Left lung (tissue), 10 donors: ENCODE results near the gene GHDC. TPM values are rescaled to one million over a fixed set of nuclear protein-coding genes. Genes with fewer than 3 reads are reported as not detected.
"Not testable (repeated sequence)": the region's sequence is repeated elsewhere in the genome, so short reads cannot be mapped to it uniquely, and the experiment has no call there.

Experiments used
- ATAC-seq: fragments of 200-7000 bp; cut with Tn5 transposase; one replicate; pipeline ENCODE4 v1.9.1; 2020; ENCODE audit warnings: moderate library complexity
- DNase-seq, 4 donors: peaks; one replicate each; pipeline ENCODE4 v3.0.0-alpha.2; 2013 to 2020
- H3K27ac ChIP-seq, 2 donors: fragments of 200-600 bp; sonication (generic) in 1 of 2; one replicate each; pipeline versions ENCODE4 v1.5.0 to v1.8.0; 2020 to 2021
- H3K27me3 ChIP-seq, 2 donors: fragments of 200-600 bp; sonication (generic) in 1 of 2; one replicate each; pipeline versions ENCODE4 v1.5.0 to v1.8.0; 2020 to 2021
- H3K36me3 ChIP-seq, 2 donors: fragments of 200-600 bp; sonication (generic) in 1 of 2; one replicate each; pipeline versions ENCODE4 v1.5.0 to v1.8.0; 2020 to 2021
- H3K4me1 ChIP-seq, 2 donors: fragments of 200-600 bp; one replicate each; pipeline ENCODE4 v1.8.0; 2021
- H3K4me3 ChIP-seq, 2 donors: fragments of 200-600 bp; sonication (generic) in 1 of 2; one replicate each; pipeline versions ENCODE4 v1.5.0 to v1.8.0; 2020 to 2021; ENCODE audit warnings: mild to moderate bottlenecking in 1 of 2
- H3K9me3 ChIP-seq, 2 donors: fragments of 200-600 bp; sonication (generic) in 1 of 2; one replicate each; pipeline versions ENCODE4 v1.5.0 to v1.8.0; 2020 to 2021
- intact Hi-C, 2 donors: fragments of 100-400 bp; cut with DNase I; formaldehyde crosslinking; loops; one replicate each; pipeline versions ENCODE4 v1.11.2 to v1.14.2; 2022
- polyA plus RNA-seq, 6 donors: library from polyadenylated mRNA; unstranded; fragments of 120-200 nt; gene quantifications; one replicate each; pipeline ENCODE4 v1.2.1, GENCODE V29; 2013; ENCODE audit not compliant: insufficient read length in 6 of 6
- total RNA-seq, 2 donors: library from RNA; stranded (reverse); fragmentation: NEBNext Ultra II Directional; extraction: Animal tissue kit (Norgen Biotek cat#: 25700); gene quantifications; one replicate each; pipeline ENCODE4 v1.2.1, GENCODE V29; 2021
- TF ChIP-seq, protein P1 (sequence below), 2 donors: fragments of 200-600 bp; sonication (generic) in 1 of 2; IDR thresholded peaks; one replicate each; pipeline versions ENCODE4 v1.5.0 to v1.8.0; 2021; ENCODE audit warnings: antibody characterized with exemption in 2 of 2
- donor health status: DM: no; HTN: yes; CAD: no.
- donor health status: DM: no; HTN: no; CAD: no.

GHDC gene
- total and polyA plus RNA-seq, 8 donors: 16.0 to 25.8 (median 18.8) TPM

DNA sequence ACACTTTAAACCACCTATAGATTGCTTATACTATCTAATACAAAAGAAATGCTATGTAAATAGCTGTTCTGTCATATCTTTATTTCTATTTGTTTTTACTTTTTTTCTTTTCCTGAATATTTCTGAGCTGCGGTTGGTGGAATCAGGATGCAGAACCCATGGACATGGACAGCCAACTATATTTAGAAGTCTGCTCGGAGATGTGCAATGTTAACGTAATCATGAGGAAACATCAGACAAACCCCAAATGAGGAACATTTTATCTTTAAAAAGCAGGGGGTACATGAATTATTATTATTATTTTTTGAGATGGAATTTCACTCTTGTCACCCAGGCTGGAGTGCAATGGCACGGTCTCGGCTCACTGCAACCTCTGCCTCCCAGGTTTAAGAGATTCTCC, 31.4 kb upstream of the GHDC start:
- no peak overlapping the region for H3K4me3 ChIP-seq
- H3K27me3 ChIP-seq: no peaks in the 10 kb centered on the region
- intact Hi-C loops: no loop called here
- ATAC-seq (no peak), DNase-seq (no peak)
- H3K36me3 ChIP-seq: peaks cover 0 to 44% of the 10 kb centered on the region in 2 donors
- H3K4me1 ChIP-seq: peaks cover 0 to 34% of the 10 kb centered on the region in 2 donors
- H3K9me3 ChIP-seq: no peaks in the 10 kb centered on the region
- TF ChIP-seq, protein P1, sequence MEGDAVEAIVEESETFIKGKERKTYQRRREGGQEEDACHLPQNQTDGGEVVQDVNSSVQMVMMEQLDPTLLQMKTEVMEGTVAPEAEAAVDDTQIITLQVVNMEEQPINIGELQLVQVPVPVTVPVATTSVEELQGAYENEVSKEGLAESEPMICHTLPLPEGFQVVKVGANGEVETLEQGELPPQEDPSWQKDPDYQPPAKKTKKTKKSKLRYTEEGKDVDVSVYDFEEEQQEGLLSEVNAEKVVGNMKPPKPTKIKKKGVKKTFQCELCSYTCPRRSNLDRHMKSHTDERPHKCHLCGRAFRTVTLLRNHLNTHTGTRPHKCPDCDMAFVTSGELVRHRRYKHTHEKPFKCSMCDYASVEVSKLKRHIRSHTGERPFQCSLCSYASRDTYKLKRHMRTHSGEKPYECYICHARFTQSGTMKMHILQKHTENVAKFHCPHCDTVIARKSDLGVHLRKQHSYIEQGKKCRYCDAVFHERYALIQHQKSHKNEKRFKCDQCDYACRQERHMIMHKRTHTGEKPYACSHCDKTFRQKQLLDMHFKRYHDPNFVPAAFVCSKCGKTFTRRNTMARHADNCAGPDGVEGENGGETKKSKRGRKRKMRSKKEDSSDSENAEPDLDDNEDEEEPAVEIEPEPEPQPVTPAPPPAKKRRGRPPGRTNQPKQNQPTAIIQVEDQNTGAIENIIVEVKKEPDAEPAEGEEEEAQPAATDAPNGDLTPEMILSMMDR (IDR thresholded peaks at IDR 0.05): no peak
- H3K27ac ChIP-seq: peak overlapping the region in 1 of 2 donors; percentile 23

DNA sequence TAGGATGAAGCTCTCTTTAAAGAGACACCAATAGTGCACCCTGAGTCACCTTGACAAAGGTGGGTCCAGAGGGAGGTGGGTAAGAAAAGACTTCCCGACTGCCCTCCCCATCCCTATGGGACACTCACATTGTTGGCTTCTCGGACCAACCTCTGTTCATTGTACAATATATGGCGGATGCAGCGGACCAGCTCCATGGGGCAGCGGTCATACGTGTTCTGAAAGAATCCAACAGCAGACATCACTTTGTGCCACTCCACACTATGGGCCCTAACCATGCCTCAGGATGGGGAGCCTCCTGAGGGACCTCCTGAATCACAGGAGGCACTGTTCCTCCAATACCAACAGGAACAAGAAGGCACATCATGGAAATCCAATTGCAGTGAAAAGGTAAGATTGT, 30.4 kb upstream of the GHDC start:
- peaks cover 0 to 51% of the 10 kb centered on the region in 2 donors for H3K36me3 ChIP-seq
- TF ChIP-seq, protein P1 (IDR thresholded peaks at IDR 0.05): no peak
- ATAC-seq: no peak
- H3K27ac ChIP-seq: no peak overlapping the region
- no peak overlapping the region for H3K4me3 ChIP-seq
- intact Hi-C loops: no loop called here
- H3K9me3 ChIP-seq: no peaks in the 10 kb centered on the region
- DNase-seq: no peak
- H3K4me1 ChIP-seq: peaks cover 0 to 34% of the 10 kb centered on the region in 2 donors
- no peaks in the 10 kb centered on the region for H3K27me3 ChIP-seq

DNA sequence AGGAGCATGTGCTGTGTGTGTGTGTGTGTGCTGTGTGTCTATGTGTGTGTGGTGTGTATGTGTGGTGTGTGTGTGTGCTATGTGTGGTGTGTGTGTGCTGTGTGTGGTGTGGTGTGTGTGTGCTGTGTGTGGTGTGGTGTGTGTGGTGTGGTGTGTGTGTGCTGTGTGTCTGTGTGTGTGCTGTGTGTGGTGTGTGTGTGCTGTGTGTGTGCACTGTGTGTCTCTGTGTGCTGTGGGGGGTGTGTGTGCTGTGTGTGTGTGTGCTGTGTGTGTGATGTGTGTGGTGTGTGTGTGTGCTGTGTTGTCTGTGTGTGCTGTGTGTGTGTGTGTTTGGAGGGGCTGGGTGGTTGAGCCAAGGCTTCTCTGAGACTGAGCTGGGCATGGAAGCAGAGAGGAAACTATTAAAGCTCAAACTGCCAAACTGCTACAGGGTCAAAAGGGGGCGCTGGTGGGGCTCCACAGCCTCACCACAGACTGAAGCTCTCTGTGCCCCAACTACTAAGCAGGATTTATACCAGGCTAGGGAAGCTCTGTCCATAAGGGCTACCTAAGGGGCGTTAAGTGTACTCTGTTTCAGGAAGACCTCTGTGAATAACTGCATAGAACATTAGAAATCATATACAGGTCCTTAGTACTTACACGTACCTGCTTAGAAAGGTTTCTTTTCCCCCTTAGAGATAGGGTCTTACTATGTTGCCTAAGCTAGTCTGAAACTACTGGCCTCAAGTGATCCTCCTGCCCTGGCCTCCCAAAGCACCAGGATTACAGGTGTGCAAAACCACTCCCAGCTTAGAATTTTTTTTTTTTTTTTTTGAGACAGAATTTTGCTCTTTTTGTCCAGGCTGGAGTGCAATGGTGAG, 27.8 kb upstream of the GHDC start:
- Histone ChIP-seq H3K4me1 (peaks cover 0 to 13% of the 10 kb centered on the region in 2 donors), H3K27ac (no peak overlapping the region), H3K9me3 (no peaks in the 10 kb centered on the region), H3K27me3 (no peaks in the 10 kb centered on the region), H3K4me3 (no peak overlapping the region), H3K36me3 (peaks cover 0 to 68% of the 10 kb centered on the region in 2 donors)
- intact Hi-C loops: no loop called here
- ATAC-seq: peak; percentile 90
- DNase-seq: peak in 1 of 4 donors; percentile 40
- TF ChIP-seq, protein P1 (IDR thresholded peaks at IDR 0.05): peak; percentile 30 to 53

DNA sequence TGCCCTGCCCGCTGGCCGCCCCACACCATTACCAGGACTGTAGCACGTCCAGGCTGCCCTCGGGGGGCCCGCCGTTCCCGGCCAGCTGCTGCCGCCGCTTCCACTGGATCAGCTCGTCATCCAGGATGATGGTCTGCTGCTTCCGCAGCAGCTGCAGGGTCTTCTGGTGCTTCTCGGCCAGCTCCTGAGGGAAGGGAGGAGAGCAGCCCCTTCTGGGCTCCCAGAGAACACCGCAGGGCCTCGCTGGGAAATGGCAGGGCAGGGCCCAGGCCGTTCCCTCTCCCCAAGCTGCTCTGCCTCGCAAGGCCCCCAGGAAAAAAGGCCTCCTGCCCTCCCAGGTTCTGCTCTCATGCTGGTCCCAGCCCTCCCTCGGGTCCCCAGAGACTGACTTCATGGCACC, 25.0 kb upstream of the GHDC start:
- not testable (repeated sequence) for ATAC-seq
- H3K36me3 ChIP-seq: peaks cover 0 to 90% of the 10 kb centered on the region in 2 donors

DNA sequence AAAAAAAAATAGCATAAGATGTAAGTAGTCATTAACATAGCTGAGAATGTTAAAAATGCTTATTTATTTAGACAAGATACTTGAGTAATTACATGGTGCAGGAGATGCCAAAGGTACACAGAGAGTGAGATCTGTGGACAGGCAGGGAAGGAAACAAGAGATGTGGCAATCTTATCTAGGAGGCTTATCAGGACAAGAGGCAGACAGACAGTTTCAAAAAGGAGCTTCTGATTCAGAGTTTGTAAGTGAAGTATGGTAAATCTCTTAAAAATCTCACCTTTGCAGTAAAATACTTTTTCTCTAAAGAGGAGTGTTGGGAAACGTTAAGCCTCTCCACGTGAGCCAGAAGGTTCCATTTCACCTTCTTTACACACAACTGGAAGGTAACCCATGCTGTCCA, 19.9 kb upstream of the GHDC start:
- DNase-seq: no peak
- TF ChIP-seq, protein P1 (IDR thresholded peaks at IDR 0.05): no peak
- H3K4me1 ChIP-seq: no peaks in the 10 kb centered on the region
- no peak overlapping the region for H3K4me3 ChIP-seq
- no peak for ATAC-seq
- no peaks in the 10 kb centered on the region for H3K27me3 ChIP-seq
- no peak overlapping the region for H3K27ac ChIP-seq
- peaks cover 0 to 98% of the 10 kb centered on the region in 2 donors for H3K36me3 ChIP-seq
- intact Hi-C loops: no loop called here
- no peaks in the 10 kb centered on the region for H3K9me3 ChIP-seq

More for the DNA sequence above, 25.0 kb upstream of the GHDC start:
- H3K27ac ChIP-seq, H3K9me3 ChIP-seq, DNase-seq, intact Hi-C loops, H3K4me1 ChIP-seq, H3K4me3 ChIP-seq, H3K27me3 ChIP-seq: not testable (repeated sequence)
